GM12878 (cell line): ENCODE results near the gene OR5AK2.

Experiments
- GABPA ChIP-seq: IDR thresholded peaks from 2 replicates; pipeline ENCODE4 v1.6.1; 2014; ENCODE audit warnings: antibody characterized with exemption, low read depth, mild to moderate bottlenecking, inconsistent platforms
- POLR2A ChIP-seq: IDR thresholded peaks from 2 replicates; pipeline ENCODE4 v1.6.1; 2011; ENCODE audit warnings: low read depth, mild to moderate bottlenecking, low read length
- YY1 ChIP-seq: IDR thresholded peaks from 2 replicates; pipeline ENCODE4 v1.6.1; 2011; ENCODE audit warnings: low read depth, mild to moderate bottlenecking, low read length

GRCh38 chr11:56977314-56977713 is 11.4 kb upstream of the OR5AK2 start:
- TF ChIP-seq GABPA (no peak), YY1 (no peak), POLR2A (no peak)
